GM12878 (cell line): ENCODE data around the gene DPH1. TPM values are rescaled to one million over a fixed set of nuclear protein-coding genes. Genes with fewer than 3 reads are reported as not detected.

Experiments used
- ATAC-seq: fragments of 200-7000 bp; cut with Tn5 transposase; 3 replicates; pipeline ENCODE4 v1.9.1; 2020; ENCODE audit warnings: mild to moderate bottlenecking, moderate library complexity
- BruUV-seq: library from RNA; stranded (reverse); fragments of 400-500 nt; replicated peaks from 2 replicates; lab custom pipeline; 2021; lab: Mats Ljungman, UMichigan
- CTCF ChIA-PET: fragments of 300-600 bp; sonication (Branson Sonifier 250); formaldehyde crosslinking; extraction: SDS; loops from one replicate; lab custom pipeline; 2021; ENCODE audit warnings: inconsistent platforms; lab: Yijun Ruan, JAX
- POLR2A ChIA-PET: fragments of 350-600 bp; formaldehyde crosslinking; extraction: SDS; loops from one replicate; lab custom pipeline; 2021; ENCODE audit warnings: inconsistent platforms; lab: Charles Lee
- RAD21 ChIA-PET: fragments of 300-600 bp; sonication (Branson Sonifier 250); formaldehyde crosslinking; loops from one replicate; lab custom pipeline; 2023; ENCODE audit warnings: antibody characterized with exemption; ENCODE audit not compliant: unreplicated experiment; lab: Charles Lee
- SMC1A ChIA-PET: fragments of 300-600 bp; sonication (Branson Sonifier 250); formaldehyde crosslinking; loops from one replicate; lab custom pipeline; 2023; ENCODE audit not compliant: unreplicated experiment, uncharacterized antibody; lab: Charles Lee
- DNase-seq: peaks from one replicate; pipeline ENCODE4 v3.0.0-alpha.2; 2011; ENCODE audit warnings: low read depth, low spot score
- FAIRE-seq: peaks from 3 replicates; lab custom pipeline; 2011; peaks lifted over from hg19 to GRCh38; lab: Jason Lieb, UNC
- H2AFZ ChIP-seq: 2 replicates; pipeline ENCODE4 v1.6.0; 2011; ENCODE audit warnings: low read depth, low read length, control low read depth; ENCODE audit not compliant: control insufficient read depth
- H3K27ac ChIP-seq: 2 replicates; pipeline ENCODE4 v1.5.1; 2011; ENCODE audit warnings: control low read depth; ENCODE audit not compliant: control insufficient read depth, insufficient read depth
- H3K27me3 ChIP-seq, 2 experiments: replicated peaks in 1 of 2; 2 replicates each; pipeline versions ENCODE4 v1.6.0 to v1.6.1; 2011; ENCODE audit warnings: low read length in 1 of 2; ENCODE audit not compliant: control insufficient read depth in 2 of 2, insufficient read depth in 2 of 2
- H3K36me3 ChIP-seq, 2 experiments: 2 replicates each; pipeline ENCODE4 v1.5.1; 2011; ENCODE audit warnings: low read length in 1 of 2; ENCODE audit not compliant: control insufficient read depth in 2 of 2, insufficient read depth in 2 of 2
- H3K4me1 ChIP-seq: 2 replicates; pipeline ENCODE4 v1.6.1; 2011; ENCODE audit warnings: mild to moderate bottlenecking, low read length, moderate library complexity, mixed read lengths; ENCODE audit not compliant: control insufficient read depth, insufficient read depth
- H3K4me2 ChIP-seq: 2 replicates; pipeline ENCODE4 v1.6.0; 2011; ENCODE audit warnings: control low read depth; ENCODE audit not compliant: control insufficient read depth, insufficient read depth
- H3K4me3 ChIP-seq: fragments of 200-600 bp; sonication (generic); 2 replicates; pipeline ENCODE4 v1.5.1; 2016
- H3K79me2 ChIP-seq: 2 replicates; pipeline ENCODE4 v1.6.0; 2011; ENCODE audit warnings: low read length; ENCODE audit not compliant: control insufficient read depth, insufficient read depth
- H3K9ac ChIP-seq: 2 replicates; pipeline ENCODE4 v1.8.0; 2011; ENCODE audit warnings: low read length, control low read depth, mixed read lengths; ENCODE audit not compliant: control insufficient read depth, insufficient read depth
- H3K9me3 ChIP-seq: replicated peaks from 3 replicates; pipeline ENCODE4 v1.5.1; 2011; ENCODE audit warnings: mild to moderate bottlenecking, low read length; ENCODE audit not compliant: control insufficient read depth, insufficient read depth
- H4K20me1 ChIP-seq: 2 replicates; pipeline ENCODE4 v1.6.0; 2011; ENCODE audit not compliant: control insufficient read depth, insufficient read depth
- SMC3 ChIP-seq: IDR thresholded peaks from 2 replicates; pipeline ENCODE4 v1.6.1; 2011; ENCODE audit warnings: low read length, improper control_type of control experiment, borderline replicate concordance
- WGBS: methylation state at CpG from one replicate; pipeline ENCODE4 v1.1.6; 2016; ENCODE audit warnings: low lambda C conversion rate; ENCODE audit not compliant: insufficient replicate concordance, insufficient coverage; ENCODE audit errors: missing lambda C conversion rate; 5-methylcytosine and 5-hydroxymethylcytosine counted together
- in situ Hi-C: fragments of 300-500 bp; cut with MboI; formaldehyde crosslinking; loops from 9 replicates; pipeline ENCODE4 v1.14.3; 2018; ENCODE audit warnings: mixed read lengths
- intact Hi-C: fragments of 100-400 bp; cut with micrococcal nuclease; formaldehyde crosslinking; loops from one replicate; pipeline ENCODE4 v1.14.2; 2022; ENCODE audit not compliant: unreplicated experiment
- polyA plus RNA-seq, 11 experiments: library from polyadenylated mRNA; depleted of rRNA in 4 of 11; unstranded in 6 of 11; stranded (reverse) in 5 of 11; fragments of >200 nt; fragmentation: Nextera tagmentation in 4 of 11; fragmentation: Illumina TruSeq in 1 of 11; extraction: Ambion mirVana in 4 of 11; extraction: Trizol in 1 of 11; gene quantifications; 1 replicate in 1 of 11; 2 replicates in 10 of 11; pipeline versions ENCODE4 v1.2.1 to v1.2.3, GENCODE V29; 2011 to 2016; ENCODE audit warnings: inconsistent platforms in 2 of 11, missing spikeins in 2 of 11, low read depth in 1 of 11
- total RNA-seq, 4 experiments: library from RNA; depleted of rRNA in 3 of 4; stranded (reverse); fragments of >200 nt in 3 of 4; fragmentation: Illumina TruSeq in 1 of 4; extraction: Trizol in 1 of 4; gene quantifications; 2 replicates each; pipeline versions ENCODE4 v1.2.1 to v1.2.3, GENCODE V29; 2013 to 2021
- TF ChIP-seq, protein P1 (sequence below): IDR thresholded peaks from 2 replicates; pipeline ENCODE4 v1.6.1; 2012; ENCODE audit warnings: improper control_type of control experiment, low read depth, low read length; ENCODE audit not compliant: insufficient replicate concordance
- TF ChIP-seq, protein P2 (sequence below): fragments of 150-350 bp; IDR thresholded peaks from 2 replicates; pipeline ENCODE4 v1.6.1; 2014; ENCODE audit warnings: mild to moderate bottlenecking, low read depth, low read length
- TF ChIP-seq, protein P3 (sequence below): IDR thresholded peaks from 2 replicates; pipeline ENCODE4 v1.6.1; 2011; ENCODE audit warnings: borderline replicate concordance, low read depth, mild to moderate bottlenecking, moderate library complexity, low read length; ENCODE audit not compliant: insufficient read depth, poor library complexity, severe bottlenecking

Gene DPH1
- total and polyA plus RNA-seq, 10 of the 15 experiments (the other 5 are each of a cell fraction or from before 2014, with no cell fraction given) = 0.29 to 33.6 (median 20.2) TPM

DNA sequence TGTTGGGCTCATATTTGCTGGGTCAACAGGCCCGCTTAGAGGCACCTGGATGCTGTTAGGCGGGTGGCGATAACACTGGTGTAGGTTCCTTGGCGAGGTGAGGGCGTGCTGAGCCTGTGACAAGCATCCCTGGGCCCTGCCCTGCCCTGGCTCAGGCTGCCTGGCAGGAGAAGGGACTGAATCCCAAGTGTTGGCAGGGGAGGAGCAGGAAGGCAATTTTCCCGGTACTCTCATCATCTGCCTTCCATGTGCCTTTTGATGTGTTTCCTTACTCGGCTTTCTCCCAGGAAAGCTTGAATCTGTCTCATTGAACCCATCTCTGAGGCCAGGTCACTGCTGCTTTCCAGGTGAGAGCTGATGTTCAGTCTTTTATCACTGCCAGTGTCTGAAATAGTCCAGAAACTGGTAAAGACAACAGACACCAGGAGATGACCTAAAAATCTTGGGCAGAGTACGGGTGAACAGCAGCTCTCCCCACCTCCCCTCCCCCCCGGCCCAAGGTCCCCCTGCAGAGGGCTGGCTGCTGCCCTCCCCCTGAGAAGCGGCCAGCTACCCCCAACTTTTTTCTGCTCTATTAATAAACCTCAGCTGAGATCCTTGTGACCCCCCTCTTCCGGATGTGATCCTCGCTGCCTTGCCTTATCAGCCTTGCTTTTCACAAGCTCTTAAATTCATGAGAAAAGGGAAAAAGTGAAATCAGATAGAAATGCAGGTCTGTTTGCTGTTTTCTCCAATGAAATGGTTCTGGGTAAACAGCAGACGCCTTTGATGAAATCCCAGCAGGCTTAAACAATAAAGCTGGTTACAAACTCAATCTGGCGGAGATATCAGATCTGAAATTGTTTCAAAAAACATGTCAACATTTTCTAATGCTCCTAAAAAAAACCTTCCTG is 33.8 kb upstream of the DPH1 start:
- SMC1A ChIA-PET = no interaction called here
- TF ChIP-seq, protein P1, sequence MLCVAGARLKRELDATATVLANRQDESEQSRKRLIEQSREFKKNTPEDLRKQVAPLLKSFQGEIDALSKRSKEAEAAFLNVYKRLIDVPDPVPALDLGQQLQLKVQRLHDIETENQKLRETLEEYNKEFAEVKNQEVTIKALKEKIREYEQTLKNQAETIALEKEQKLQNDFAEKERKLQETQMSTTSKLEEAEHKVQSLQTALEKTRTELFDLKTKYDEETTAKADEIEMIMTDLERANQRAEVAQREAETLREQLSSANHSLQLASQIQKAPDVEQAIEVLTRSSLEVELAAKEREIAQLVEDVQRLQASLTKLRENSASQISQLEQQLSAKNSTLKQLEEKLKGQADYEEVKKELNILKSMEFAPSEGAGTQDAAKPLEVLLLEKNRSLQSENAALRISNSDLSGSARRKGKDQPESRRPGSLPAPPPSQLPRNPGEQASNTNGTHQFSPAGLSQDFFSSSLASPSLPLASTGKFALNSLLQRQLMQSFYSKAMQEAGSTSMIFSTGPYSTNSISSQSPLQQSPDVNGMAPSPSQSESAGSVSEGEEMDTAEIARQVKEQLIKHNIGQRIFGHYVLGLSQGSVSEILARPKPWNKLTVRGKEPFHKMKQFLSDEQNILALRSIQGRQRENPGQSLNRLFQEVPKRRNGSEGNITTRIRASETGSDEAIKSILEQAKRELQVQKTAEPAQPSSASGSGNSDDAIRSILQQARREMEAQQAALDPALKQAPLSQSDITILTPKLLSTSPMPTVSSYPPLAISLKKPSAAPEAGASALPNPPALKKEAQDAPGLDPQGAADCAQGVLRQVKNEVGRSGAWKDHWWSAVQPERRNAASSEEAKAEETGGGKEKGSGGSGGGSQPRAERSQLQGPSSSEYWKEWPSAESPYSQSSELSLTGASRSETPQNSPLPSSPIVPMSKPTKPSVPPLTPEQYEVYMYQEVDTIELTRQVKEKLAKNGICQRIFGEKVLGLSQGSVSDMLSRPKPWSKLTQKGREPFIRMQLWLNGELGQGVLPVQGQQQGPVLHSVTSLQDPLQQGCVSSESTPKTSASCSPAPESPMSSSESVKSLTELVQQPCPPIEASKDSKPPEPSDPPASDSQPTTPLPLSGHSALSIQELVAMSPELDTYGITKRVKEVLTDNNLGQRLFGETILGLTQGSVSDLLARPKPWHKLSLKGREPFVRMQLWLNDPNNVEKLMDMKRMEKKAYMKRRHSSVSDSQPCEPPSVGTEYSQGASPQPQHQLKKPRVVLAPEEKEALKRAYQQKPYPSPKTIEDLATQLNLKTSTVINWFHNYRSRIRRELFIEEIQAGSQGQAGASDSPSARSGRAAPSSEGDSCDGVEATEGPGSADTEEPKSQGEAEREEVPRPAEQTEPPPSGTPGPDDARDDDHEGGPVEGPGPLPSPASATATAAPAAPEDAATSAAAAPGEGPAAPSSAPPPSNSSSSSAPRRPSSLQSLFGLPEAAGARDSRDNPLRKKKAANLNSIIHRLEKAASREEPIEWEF = no peak
- TF ChIP-seq SMC3 = no peak
- TF ChIP-seq, protein P2, sequence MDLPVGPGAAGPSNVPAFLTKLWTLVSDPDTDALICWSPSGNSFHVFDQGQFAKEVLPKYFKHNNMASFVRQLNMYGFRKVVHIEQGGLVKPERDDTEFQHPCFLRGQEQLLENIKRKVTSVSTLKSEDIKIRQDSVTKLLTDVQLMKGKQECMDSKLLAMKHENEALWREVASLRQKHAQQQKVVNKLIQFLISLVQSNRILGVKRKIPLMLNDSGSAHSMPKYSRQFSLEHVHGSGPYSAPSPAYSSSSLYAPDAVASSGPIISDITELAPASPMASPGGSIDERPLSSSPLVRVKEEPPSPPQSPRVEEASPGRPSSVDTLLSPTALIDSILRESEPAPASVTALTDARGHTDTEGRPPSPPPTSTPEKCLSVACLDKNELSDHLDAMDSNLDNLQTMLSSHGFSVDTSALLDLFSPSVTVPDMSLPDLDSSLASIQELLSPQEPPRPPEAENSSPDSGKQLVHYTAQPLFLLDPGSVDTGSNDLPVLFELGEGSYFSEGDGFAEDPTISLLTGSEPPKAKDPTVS = no peak
- TF ChIP-seq, protein P3, sequence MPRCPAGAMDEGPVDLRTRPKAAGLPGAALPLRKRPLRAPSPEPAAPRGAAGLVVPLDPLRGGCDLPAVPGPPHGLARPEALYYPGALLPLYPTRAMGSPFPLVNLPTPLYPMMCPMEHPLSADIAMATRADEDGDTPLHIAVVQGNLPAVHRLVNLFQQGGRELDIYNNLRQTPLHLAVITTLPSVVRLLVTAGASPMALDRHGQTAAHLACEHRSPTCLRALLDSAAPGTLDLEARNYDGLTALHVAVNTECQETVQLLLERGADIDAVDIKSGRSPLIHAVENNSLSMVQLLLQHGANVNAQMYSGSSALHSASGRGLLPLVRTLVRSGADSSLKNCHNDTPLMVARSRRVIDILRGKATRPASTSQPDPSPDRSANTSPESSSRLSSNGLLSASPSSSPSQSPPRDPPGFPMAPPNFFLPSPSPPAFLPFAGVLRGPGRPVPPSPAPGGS = no peak
- H3K36me3 ChIP-seq = no peaks in the 10 kb centered on the region
- FAIRE-seq = no peak
- H3K4me1 ChIP-seq = no peaks in the 10 kb centered on the region
- POLR2A ChIA-PET = interaction anchor here (0.7 kb wide), 1 partner anchor 88 kb away, joined by 4 read pairs; no protein-coding TSS in a partner anchor
- no TSS peak for BruUV-seq
- intact Hi-C loops = no loop called here
- H2AFZ ChIP-seq = no peak overlapping the region
- ATAC-seq = no peak
- DNase-seq = no peak
- H4K20me1 ChIP-seq = no peaks in the 10 kb centered on the region
- no peak overlapping the region for H3K4me3 ChIP-seq
- no peaks in the 10 kb centered on the region for H3K9me3 ChIP-seq
- H3K79me2 ChIP-seq = no peaks in the 10 kb centered on the region
- peaks cover 1 to 3% of the 10 kb centered on the region in 2 experiments; a peak in 3 of 4 replicates for H3K27me3 ChIP-seq
- in situ Hi-C loops = no loop called here
- no peak overlapping the region for H3K27ac ChIP-seq
- no peak overlapping the region for H3K4me2 ChIP-seq
- RAD21 ChIA-PET = interaction anchor here (0.6 kb wide), 1 partner anchor 165 kb away, joined by 3 read pairs; no protein-coding TSS in a partner anchor
- H3K9ac ChIP-seq = no peak overlapping the region
- 55% methylated on average over 11 of the region's 14 CpGs for WGBS
- CTCF ChIA-PET = no interaction called here
